GM19351 (cell line): ENCODE data around the gene ZFAND6.
A peak's percentile ranks its signal among the peaks of the same experiment; 100 is the strongest.
"Not testable (repeated sequence)": the region's sequence is repeated elsewhere in the genome, so short reads cannot be mapped to it uniquely, and the experiment has no call there.

Experiments used
- ATAC-seq: cut with Tn5 transposase; IDR thresholded peaks from one replicate; pipeline ENCODE4 v1.9.1; 2021; ENCODE audit warnings: mild to moderate bottlenecking, moderate library complexity; ENCODE audit not compliant: unreplicated experiment

ZFAND6 gene

DNA sequence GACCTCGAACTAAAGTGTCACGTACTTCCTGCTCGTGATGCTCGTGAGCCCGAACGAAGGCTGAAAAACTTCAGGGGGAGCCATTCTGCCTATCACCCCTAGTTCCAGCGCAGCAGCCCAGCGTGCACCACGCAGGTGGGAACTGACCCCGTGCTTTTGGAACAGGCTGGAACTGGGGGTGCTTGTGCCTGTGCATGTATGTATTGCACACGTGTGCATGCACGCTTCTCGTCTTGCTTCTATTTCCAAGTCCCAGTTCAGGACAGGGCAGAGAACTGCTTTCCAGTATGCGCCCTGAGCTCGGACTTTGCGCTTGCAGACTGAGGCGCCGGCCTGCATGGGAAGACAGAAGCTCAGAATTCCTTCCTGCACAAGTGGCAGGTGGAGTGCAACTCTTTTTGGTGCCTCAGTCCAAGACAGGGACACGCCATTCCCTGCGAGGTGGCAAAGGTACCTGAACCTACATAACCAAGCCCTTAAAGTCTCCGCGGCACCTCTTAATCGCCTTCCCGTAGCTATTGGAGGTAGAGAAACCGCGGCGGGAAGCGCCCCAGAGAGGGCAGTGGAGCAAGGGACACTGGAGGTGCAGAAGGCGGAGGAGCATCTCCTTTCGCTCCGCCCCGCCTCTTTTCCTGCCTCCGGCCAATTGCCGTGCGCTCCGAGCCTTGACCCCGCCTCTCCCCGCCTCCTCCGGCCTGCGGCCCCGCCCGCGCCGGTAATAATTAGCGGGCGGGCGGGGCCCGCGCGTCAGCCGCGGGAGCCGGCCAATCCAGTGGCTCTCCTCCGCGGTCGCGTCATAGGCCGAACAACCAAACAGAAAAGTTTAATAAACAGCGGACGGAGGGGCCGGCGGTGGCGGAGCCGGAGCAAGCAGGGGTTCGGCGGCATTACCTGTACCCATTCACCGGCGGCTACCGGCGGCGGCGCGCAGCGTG is at the start of gene ZFAND6:
ZFAND6 (plus strand) TSS at position 826 of the 935 bp plus-strand sequence. CDS start 60,669 bp downstream, outside the sequence.
- peak; percentile 69 for ATAC-seq

DNA sequence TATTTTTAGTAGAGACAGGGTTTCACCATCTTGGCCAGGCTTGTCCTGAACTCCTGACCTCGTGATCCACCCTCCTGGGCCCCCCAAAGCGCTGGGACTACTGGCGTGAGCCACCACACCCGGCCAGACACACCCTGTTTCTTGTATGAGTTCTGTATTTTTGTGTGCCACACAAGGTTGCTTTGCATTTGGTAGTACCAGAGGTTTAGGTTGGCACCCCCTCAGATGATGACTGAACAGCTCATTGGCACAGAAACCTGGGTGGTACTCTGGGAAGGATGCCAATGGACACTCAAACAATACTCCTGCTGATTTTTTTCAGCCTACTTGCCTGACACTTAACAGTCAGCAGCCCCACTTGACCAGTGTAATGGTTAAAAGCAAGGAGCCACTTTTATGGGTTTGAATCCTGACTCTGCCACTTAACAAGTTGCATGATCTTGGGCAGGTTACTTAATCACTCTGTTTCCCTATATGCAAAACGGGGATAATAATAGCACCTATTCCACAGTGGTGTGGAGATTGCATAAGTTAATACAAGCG is 49.3 kb upstream of the ZFAND6 start:
- no peak for ATAC-seq

DNA sequence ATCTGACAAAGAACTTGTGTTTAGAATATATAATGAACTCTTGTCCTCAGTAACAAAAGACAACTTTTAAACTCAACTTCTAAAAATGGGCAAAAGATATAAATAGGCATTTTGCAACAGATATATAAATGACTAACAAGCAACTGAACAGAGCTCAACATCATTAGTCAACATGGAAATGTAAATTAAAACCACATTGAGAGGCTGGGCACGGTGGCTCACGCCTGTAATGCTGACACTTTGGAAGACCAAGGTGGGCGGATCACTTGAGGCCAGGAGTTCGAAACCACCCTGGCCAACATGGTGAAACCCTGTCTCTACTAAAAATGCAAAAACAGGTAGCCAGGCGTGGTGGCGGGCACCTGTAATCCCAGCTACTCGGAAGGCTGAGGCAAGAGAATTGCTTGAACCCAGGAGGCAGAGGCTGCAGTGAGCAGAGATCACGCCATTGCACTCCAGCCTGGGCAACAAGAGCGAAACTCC is 48.4 kb upstream of the ZFAND6 start:
- ATAC-seq: peak; percentile 62

DNA sequence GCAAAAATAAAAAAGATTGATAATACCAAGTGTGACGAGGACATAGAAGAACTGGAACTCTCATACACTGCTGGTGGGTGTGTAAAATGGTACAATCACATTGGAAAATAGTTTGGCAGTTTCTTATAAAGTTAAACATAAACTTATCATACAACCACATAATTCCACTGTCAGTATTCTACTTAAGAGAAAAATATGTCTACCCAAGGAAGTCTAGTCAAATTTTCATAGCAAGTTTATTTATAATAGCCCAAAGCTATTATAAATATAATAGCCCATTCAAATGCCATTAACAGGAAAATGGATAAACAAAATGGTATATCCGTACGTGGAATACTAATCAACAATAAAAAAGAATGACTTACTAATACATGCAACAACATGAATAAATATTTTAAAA is 47.9 kb upstream of the ZFAND6 start:
- ATAC-seq: no peak

DNA sequence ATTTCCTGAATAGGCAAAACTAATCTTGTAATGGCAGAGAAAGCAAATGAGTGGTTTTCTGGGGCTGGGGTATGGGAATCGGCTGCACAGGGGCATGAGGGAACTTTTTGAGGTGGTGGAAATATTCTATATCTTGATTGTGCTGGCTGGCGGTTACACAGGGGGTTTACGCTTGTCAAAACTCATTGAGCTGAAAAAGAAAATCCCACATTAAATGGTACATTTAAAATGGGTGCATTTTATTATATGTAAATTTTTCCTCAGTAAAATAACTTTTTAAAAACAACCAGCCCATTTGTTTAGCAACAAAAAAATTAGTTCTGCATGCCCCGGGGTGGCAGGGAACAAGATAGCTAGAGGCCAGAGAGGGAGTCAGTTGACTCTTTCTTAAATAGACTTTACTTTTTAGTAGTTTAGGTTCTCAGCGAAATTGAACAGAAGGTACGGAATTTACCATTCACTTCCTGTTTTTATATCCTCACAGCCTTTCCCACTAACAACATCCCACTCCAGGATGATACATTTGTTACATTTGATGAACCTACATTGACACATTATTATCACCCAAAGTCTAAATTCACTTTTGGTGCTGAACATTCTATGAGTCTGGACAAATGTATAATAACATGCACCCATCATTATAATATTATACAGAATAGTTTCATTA is 47.3 kb upstream of the ZFAND6 start:
- ATAC-seq: no peak

DNA sequence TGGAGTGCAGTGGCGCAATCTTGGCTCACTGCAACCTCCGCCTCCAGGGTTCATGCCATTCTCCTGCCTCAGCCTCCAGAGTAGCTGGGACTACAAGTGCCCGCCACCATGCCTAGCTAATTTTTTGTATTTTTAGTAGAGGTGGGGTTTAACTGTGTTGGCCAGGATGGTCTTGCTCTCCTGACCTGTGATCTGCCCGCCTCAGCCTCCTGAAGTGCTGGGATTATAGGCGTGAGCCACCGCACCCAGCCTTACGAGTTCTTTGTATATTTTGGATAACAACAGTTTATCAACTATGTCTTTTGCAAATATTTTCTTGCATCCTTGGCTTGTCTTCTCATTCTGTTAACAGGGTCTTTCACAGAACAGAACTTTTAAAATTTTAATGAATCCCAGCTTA is 45.3 kb upstream of the ZFAND6 start:
- ATAC-seq: not testable (repeated sequence)

DNA sequence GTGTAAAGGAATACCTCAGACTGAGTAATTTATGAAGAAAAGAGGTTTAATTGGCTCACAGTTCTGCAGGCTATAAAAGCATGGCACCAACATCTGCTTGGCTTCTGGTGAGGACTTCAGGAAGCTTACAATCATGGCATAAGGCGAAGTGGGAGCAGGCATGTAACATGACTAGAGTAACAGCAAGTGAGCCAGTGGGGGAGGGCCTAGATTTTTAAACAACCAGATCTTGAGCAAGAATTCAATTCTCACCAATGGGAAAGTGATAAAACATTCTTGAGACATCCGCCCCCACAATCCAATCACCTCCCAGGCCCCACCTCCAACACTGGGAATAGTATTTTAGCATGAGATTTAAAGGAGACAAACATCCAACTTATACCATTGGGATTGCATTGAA is 44.3 kb upstream of the ZFAND6 start:
- no peak for ATAC-seq

DNA sequence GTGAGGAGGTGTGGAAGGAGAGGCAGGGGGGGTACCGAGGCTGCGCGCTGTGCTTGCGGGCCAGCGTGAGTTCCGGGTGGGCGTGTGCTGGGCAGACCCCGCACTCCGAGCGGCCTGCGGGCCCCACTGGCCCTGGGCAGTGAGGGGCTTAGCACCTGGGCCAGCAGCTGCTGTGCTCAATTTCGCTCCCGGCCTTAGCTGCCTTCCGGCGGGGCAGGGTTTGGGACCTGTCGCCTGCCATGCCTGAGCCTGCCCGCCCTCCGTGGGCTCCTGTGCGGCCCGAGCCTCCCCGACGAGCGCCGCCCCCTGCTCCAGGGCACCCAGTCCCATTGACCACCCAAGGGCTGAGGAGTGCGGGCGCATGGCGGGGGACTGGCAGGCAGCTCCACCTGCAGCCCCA is 43.0 kb upstream of the ZFAND6 start:
- ATAC-seq: not testable (repeated sequence)

DNA sequence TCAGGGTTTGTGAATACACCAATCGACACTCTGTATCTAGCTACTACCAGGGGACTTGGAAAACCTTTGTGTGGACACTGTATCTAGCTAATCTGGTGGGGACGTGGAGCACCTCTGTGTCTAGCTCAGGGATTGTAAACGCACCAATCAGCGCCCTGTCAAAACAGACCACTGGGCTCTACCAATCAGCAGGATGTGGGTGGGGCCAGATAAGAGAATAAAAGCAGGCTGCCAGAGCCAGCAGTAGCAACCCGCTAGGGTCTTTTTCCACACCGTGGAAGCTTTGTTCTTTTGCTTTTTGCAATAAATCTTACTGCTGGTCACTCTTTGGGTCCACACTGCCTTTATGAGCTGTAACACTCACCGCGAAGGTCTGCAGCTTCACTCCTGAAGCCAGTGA is 42.3 kb upstream of the ZFAND6 start:
- ATAC-seq: not testable (repeated sequence)

DNA sequence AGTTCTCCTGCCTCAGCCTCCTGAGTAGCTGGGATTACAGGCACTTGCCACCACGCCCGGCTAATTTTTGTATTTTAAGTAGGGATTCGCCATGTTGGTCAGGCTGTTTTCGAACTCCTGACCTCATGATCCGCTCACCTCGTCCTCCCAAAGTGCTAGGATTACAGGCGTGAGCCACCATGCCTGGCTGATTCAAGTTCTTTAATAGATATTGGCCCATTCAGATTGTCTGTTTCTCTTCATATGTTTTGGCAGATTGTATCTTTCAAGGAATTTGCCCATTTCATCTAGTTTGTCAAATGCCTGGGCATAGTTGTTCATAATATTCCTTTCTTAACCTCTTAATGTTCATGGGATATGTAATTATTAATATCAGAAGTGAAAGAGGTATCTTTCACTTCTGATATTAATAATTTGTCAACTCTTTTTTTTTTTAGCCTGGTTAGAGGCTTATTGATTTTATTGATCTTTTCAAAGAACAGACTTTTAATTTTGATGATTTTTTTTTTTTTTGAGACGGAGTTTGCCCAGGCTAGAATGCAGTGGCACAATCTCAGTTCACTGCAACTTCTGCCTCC is 40.2 kb upstream of the ZFAND6 start:
- no peak for ATAC-seq

DNA sequence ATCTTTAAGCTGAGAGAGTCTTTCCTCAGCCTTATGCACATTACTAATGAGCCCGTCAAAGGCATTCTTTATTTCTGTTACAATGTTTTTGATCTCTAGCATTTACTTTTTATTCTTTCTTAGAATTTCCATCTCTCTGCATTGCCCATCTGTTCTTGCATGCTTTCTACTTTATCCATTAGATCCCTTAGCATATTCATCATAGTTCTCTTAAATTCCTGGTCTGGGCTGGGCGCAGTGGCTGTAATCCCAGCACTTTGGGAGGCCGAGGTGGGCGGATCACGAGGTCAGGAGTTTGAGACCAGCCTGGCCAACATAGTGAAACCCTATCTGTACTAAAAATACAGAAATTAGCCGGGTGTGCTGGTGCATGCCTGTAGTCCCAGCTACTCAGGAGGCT is 39.3 kb upstream of the ZFAND6 start:
- ATAC-seq: not testable (repeated sequence)

DNA sequence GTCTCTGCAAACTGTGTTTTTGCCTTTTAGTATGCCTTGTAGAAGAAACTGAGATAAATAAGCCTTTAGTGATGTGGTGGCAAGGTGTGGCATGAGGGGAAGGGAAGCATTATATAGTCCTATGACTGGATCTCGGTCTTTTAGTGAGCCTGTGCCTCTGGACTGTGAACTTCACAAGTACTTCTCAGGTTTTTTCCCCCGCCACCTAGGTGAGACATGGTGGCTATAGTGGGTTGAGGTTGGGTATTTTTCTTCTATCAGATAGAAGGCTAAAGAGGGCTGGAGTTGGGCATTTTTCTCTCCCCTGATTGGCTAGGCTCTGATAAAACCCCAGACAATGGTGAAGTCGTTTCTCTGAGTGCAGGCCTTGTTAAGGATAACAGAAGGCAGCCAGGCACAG is 38.7 kb upstream of the ZFAND6 start:
- no peak for ATAC-seq

DNA sequence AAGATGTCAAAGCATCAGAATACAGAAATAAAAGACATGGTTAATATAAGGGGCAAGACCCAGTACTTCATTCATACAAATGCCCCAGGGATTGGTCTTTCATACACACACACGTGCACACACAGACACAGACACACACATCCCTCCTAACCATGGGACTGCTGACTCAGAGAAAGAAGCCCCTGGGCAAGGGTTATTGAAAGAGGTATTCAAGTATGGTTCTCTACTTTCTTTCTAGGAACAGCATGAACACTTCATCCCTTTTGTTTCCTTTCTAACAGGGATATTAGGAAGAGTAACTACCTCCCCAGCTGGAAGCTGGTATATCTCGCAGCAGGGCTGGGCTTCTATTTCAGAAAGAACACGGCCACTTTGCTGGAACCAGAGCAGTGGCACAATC is 33.2 kb upstream of the ZFAND6 start:
- no peak for ATAC-seq

DNA sequence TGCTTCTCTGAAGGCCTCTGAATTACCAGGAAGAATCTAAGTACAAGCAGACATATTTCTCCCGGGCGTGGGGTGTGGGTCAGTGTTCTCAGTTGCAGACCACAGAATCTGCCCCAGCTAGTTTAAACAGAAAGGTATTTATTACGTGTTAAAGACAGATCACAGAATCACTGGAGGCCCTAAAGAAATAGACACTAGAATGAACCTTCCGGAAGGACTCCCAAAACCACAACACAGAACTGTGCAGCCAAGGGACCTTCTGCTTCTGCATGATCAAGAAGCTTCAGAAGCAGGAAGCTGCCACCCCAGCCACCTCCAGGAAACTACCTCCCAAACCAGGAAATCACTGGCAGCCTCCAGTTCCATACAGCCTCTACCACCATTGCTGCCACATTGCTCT is 32.7 kb upstream of the ZFAND6 start:
- no peak for ATAC-seq

DNA sequence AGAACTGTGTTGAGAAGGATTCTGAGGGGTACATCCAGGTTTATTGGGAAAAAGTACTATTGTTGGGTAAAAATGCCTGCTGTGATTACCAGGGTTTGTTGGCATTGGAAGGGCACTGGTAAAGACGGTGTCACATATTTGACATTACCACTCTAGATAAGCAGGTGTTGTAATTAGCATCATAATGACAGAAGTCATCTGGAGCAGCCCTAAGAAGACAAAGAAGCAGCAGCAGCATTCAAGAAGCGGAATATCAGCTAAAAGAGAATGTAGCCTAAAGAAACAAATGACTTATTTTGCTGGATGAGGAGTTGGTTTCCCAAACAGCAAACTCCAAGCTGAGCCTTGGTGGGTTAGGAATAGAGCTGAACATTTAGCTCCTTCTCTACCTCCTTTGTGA is 30.5 kb upstream of the ZFAND6 start:
- no peak for ATAC-seq

DNA sequence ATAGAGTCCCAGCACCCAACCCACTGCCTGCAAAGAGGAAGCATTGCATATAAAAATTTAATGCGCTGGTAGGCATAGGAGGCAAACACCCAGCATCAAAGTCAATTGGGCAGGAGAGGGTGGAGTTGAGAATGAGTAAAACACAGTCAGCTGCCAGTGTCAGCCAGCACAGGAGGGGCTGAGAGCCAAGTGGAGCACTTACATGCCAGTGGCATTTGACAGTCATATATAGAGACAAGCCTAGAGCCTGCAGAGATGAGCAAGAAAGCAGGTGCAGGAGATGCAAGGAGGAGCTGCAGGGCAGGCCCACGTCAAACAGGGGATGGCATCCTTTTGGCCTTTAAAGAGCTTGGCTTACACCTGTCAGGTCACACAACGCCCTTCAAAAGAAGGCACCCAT is 27.6 kb upstream of the ZFAND6 start:
- ATAC-seq: no peak

DNA sequence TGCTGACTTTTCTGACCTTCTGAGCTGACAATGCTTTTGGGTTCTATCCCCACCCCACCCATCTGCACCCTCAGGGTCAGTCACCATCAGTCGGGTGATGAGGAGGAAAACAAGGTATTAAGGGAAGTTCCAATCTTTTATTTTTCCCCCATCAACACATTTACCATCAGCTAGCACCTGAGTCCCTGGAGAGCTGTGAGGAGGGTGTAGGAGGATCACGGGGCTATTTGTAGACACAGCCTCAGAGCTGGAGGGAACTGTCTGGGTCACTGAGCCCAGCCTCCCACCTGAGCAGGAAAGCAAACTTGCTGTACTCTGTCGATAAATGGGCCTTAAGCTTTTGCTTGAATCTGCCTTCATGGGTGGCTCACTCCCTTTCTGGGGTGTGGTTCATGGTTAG is 24.8 kb upstream of the ZFAND6 start:
- no peak for ATAC-seq

DNA sequence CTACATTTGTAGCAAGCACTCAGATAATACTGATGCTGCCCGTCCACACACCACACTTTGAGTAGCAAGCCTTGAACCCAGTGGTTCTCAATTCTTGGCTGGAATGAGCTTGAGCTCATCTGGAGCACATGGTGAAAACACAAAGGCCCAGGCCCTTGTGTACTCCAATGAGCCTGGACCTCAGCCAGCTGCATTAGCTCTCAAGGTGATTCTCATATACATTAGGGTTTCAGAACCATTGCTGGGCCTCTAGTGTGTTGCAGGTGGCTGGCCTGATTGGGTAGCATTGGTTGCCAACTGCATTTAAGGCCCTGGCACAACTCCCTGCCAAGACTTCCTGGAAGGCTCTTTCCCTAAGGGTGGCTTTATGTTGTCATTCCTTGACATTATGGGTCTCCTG is 23.4 kb upstream of the ZFAND6 start:
- no peak for ATAC-seq

DNA sequence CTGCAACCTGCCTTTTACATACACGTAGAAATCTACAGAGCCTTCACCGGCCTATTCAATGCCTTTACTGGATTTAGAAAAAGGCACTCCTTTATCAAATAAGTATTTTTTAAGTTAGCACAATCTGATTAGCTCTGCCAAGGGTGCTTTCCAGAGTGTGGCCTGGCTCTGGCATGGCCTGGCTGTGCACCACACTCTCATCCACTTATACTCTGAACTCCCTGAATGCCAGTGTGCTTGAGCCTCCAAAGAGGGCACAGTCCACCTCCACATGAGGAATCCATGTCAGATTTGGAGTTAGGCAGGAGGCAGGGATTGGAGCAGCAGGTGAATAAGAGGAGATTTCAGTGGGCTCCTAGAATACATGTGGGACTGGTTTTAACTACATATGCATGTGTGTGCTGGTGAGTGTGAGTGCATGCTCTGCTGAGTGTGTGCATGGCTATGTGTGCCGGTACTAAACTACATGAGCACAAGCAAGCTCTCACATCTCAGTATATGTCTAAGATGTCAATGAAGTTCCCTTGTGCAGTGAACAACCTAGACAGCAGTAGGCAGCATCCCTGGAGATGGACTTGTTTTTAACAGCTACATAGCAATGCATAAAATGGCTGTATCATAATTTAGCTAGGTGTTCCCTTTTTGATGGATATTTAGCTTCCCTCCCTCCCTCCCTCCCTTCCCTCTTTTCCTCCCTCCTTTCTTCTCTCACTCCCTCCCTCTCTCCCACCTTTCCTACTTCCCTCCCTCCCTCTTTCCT is 17.8 kb upstream of the ZFAND6 start:
- no peak for ATAC-seq

DNA sequence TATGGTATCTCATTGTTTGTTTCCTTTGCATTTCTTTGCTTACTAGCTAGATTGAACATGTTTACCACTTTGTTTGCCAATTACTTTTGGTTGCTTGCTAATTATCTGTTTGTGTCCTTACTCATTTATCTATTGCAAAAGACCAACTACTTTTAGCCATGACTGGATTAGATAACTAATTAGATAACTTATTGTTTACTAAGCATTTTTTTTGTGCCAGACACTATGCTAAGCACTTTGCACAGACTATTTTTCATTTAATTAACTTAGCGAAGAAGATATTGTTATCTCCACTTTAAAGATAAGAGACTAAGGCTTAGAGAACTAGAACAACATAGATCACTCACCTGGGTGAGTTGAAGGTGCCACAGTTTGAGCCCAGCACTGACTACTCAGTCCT is 16.9 kb upstream of the ZFAND6 start:
- ATAC-seq: no peak

DNA sequence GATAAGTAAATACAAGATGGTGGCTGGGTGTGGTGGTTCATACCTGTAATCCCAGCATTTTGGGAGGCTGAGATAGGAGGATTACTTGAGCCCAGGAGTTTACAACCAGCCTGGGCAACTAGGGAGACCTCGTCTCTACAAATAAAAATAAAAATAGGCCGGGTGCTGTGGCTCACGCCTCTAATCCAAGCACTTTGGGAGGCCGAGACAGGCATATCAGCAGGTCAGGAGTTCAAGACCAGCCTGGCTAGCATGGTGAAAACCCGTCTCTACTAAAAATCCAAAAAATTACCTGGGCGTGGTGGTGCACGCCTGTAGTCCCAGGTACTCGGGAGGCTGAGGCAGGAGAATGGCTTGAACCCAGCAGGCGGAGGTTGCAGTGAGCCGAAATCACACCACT is 14.3 kb upstream of the ZFAND6 start:
- not testable (repeated sequence) for ATAC-seq
